ENCODE measurements around the gene CES5A.
"Not testable (repeated sequence)": the region's sequence is repeated elsewhere in the genome, so short reads cannot be mapped to it uniquely, and the experiment has no call there.

The CES5A gene

DNA sequence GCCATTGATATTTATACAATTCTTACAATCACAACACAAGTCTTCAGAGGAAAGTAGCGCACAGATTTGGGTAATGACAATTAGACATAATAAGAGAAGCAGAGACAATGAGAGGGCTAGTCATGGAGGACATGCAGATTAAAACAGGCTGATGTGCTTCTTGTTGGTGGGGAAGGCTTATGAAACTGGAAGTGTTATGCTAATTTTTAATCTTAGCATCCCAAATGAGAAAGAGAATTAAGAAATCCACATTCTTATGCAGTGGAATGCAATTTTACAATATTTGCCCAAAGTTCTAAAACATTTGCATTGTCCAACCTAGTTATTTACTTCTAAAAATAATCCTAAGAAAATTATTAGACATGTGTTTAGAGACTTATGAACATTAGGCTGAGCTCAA lies 66.9 kb downstream of the CES5A start:
- no CpG with 5 or more reads among the region's 1 CpG for WGBS (ENCODE audit: extremely low coverage, insufficient coverage, insufficient read length)
- not testable (repeated sequence) for H3K4me2 ChIP-seq (ENCODE audit: low read length); H2BK5ac ChIP-seq (ENCODE audit: low read depth, low read length, poor library complexity); H2AK5ac ChIP-seq (ENCODE audit: low read length); H3K4ac ChIP-seq (ENCODE audit: low read depth, low read length); H2BK120ac ChIP-seq (ENCODE audit: insufficient read depth, low read length, poor library complexity); H3K27me3 ChIP-seq (ENCODE audit: insufficient read depth, low read length); H3K18ac ChIP-seq (ENCODE audit: low read length); H2AFZ ChIP-seq (ENCODE audit: insufficient read depth, low read length, poor library complexity); H3K79me2 ChIP-seq (ENCODE audit: control insufficient read depth, insufficient read depth, low read length, poor library complexity); DNase-seq; H3K27ac ChIP-seq (ENCODE audit: low read depth, low read length); H3K23ac ChIP-seq (ENCODE audit: low read length); H3K9ac ChIP-seq (ENCODE audit: low read length); H3K14ac ChIP-seq (ENCODE audit: low read length); H4K91ac ChIP-seq (ENCODE audit: low read depth, low read length); H3K4me1 ChIP-seq (ENCODE audit: control insufficient read depth in 1 of 2, insufficient read depth in 2 of 2, low read length in 2 of 2); H3K79me1 ChIP-seq (ENCODE audit: low read length); H3K9me3 ChIP-seq (ENCODE audit: insufficient read depth, low read depth, low read length); H4K12ac ChIP-seq (ENCODE audit: low read depth, low read length); H3K4me3 ChIP-seq (ENCODE audit: low read depth, low read length); H2BK12ac ChIP-seq (ENCODE audit: low read length); H4K8ac ChIP-seq (ENCODE audit: low read depth, low read length); H3K36me3 ChIP-seq (ENCODE audit: control insufficient read depth in 1 of 2, insufficient read depth in 2 of 2, low read length in 2 of 2)

- not testable (repeated sequence) for H3K4me2 ChIP-seq (ENCODE audit: low read length); H3K14ac ChIP-seq (ENCODE audit: low read length); H3K18ac ChIP-seq (ENCODE audit: low read length)
Observed at GRCh38 chr16:55805104-55805503, 70.1 kb downstream of the CES5A start.

GRCh38 chr16:55803681-55804080 lies 71.5 kb downstream of the CES5A start:
- H3K23ac ChIP-seq (ENCODE audit: low read length); H2BK12ac ChIP-seq (ENCODE audit: low read length); H4K8ac ChIP-seq (ENCODE audit: low read depth, low read length); H2AK5ac ChIP-seq (ENCODE audit: low read length); H3K4ac ChIP-seq (ENCODE audit: low read depth, low read length); DNase-seq; H3K4me2 ChIP-seq (ENCODE audit: low read length); H3K4me3 ChIP-seq (ENCODE audit: low read depth, low read length); H3K27ac ChIP-seq (ENCODE audit: low read depth, low read length); H3K79me1 ChIP-seq (ENCODE audit: low read length); H3K27me3 ChIP-seq (ENCODE audit: insufficient read depth, low read length); H3K18ac ChIP-seq (ENCODE audit: low read length); H3K79me2 ChIP-seq (ENCODE audit: control insufficient read depth, insufficient read depth, low read length, poor library complexity); H2AFZ ChIP-seq (ENCODE audit: insufficient read depth, low read length, poor library complexity); H2BK5ac ChIP-seq (ENCODE audit: low read depth, low read length, poor library complexity); H3K14ac ChIP-seq (ENCODE audit: low read length); H4K12ac ChIP-seq (ENCODE audit: low read depth, low read length); H4K91ac ChIP-seq (ENCODE audit: low read depth, low read length); H3K9ac ChIP-seq (ENCODE audit: low read length); H3K4me1 ChIP-seq (ENCODE audit: control insufficient read depth in 1 of 2, insufficient read depth in 2 of 2, low read length in 2 of 2); H2BK120ac ChIP-seq (ENCODE audit: insufficient read depth, low read length, poor library complexity); H3K9me3 ChIP-seq (ENCODE audit: insufficient read depth, low read depth, low read length); H3K36me3 ChIP-seq (ENCODE audit: control insufficient read depth in 1 of 2, insufficient read depth in 2 of 2, low read length in 2 of 2): not testable (repeated sequence)
- no CpG with 5 or more reads among the region's 8 CpGs for WGBS (ENCODE audit: extremely low coverage, insufficient coverage, insufficient read length)

More at GRCh38 chr16:55805104-55805503, 70.1 kb downstream of the CES5A start:
- H2BK5ac ChIP-seq (ENCODE audit: low read depth, low read length, poor library complexity); H3K4ac ChIP-seq (ENCODE audit: low read depth, low read length); H2AFZ ChIP-seq (ENCODE audit: insufficient read depth, low read length, poor library complexity); H2BK120ac ChIP-seq (ENCODE audit: insufficient read depth, low read length, poor library complexity); H4K8ac ChIP-seq (ENCODE audit: low read depth, low read length); H2AK5ac ChIP-seq (ENCODE audit: low read length); H3K4me3 ChIP-seq (ENCODE audit: low read depth, low read length); H3K27me3 ChIP-seq (ENCODE audit: insufficient read depth, low read length); H3K79me1 ChIP-seq (ENCODE audit: low read length); H3K9ac ChIP-seq (ENCODE audit: low read length); H4K91ac ChIP-seq (ENCODE audit: low read depth, low read length); H4K12ac ChIP-seq (ENCODE audit: low read depth, low read length); H3K36me3 ChIP-seq (ENCODE audit: control insufficient read depth in 1 of 2, insufficient read depth in 2 of 2, low read length in 2 of 2); H3K4me1 ChIP-seq (ENCODE audit: control insufficient read depth in 1 of 2, insufficient read depth in 2 of 2, low read length in 2 of 2); H3K23ac ChIP-seq (ENCODE audit: low read length); H3K79me2 ChIP-seq (ENCODE audit: control insufficient read depth, insufficient read depth, low read length, poor library complexity); H2BK12ac ChIP-seq (ENCODE audit: low read length); DNase-seq; H3K9me3 ChIP-seq (ENCODE audit: insufficient read depth, low read depth, low read length); H3K27ac ChIP-seq (ENCODE audit: low read depth, low read length): not testable (repeated sequence)
- WGBS (ENCODE audit: extremely low coverage, insufficient coverage, insufficient read length) = no CpG with 5 or more reads among the region's 6 CpGs
